ENCODE results near the gene TBCA. TPM values are rescaled to one million over a fixed set of nuclear protein-coding genes. Genes with fewer than 3 reads are reported as not detected.

Gene TBCA
- total and polyA plus RNA-seq, 9 of the 15 experiments (the other 6 are each of a cell fraction or from before 2014, with no cell fraction given) = 164 to 661 (median 334) TPM

GRCh38 chr5:77743181-77743580, 33.0 kb downstream of the TBCA start (continued):
- TF ChIP-seq ZMIZ1 (IDR thresholded peaks at IDR 0.05; ENCODE audit: low read depth in 2 of 2, low read length in 2 of 2) (no peak), ELK3 (CRISPR knock-in tag; IDR thresholded peaks at IDR 0.05) (no peak)

- DNase-seq (ENCODE audit: extremely low read depth in 1 of 4, low spot score in 3 of 4) = no peak
- in situ Hi-C loops (cut with MboI) = no loop called here
- no peak overlapping the region for H3K9ac ChIP-seq (ENCODE audit: insufficient read depth in 1 of 2, low read depth in 2 of 2, low read length in 2 of 2)
- no peaks in the 10 kb centered on the region for H3K9me3 ChIP-seq (replicated peaks; ENCODE audit: control insufficient read depth, insufficient read depth, low read depth, low read length)
- no peak overlapping the region for H3K4me3 ChIP-seq
- peaks cover 94% of the 10 kb centered on the region for H3K79me2 ChIP-seq (ENCODE audit: control insufficient read depth, insufficient read depth, low read length)
- no TSS peak for BruUV-seq (replicated peaks)
- ChIA-PET POLR2A (no interaction called here), CTCF (ENCODE audit: low intra/inter-chr PET ratio) (no interaction called here)
- FAIRE-seq = no peak
- no peaks in the 10 kb centered on the region for H3K9me1 ChIP-seq (ENCODE audit: control insufficient read depth, insufficient read depth, low read length)
- no peak overlapping the region for H3K4me2 ChIP-seq (ENCODE audit: insufficient read depth, low read length)
- H3K27ac ChIP-seq (ENCODE audit: extremely low read depth, low read depth, low read length) = no peak overlapping the region
- no peak overlapping the region for H2AFZ ChIP-seq (ENCODE audit: low read depth, low read length)
- intact Hi-C loops (cut with micrococcal nuclease) = no loop called here
- no peaks in the 10 kb centered on the region for H3K4me1 ChIP-seq (replicated peaks in 1 of 2; ENCODE audit: control insufficient read depth in 2 of 2, insufficient read depth in 2 of 2, low read length in 2 of 2)
- 86% methylated on average over 3 of the region's 3 CpGs for WGBS (ENCODE audit: insufficient coverage, low coverage, missing lambda C conversion rate)
- H3K27me3 ChIP-seq (ENCODE audit: control insufficient read depth in 2 of 2, insufficient read depth in 2 of 2, low read length in 2 of 2) = no peaks in the 10 kb centered on the region
- no peak for ATAC-seq
- H4K20me1 ChIP-seq (replicated peaks; ENCODE audit: control insufficient read depth, insufficient read depth, low read length) = no peaks in the 10 kb centered on the region
- H3K36me3 ChIP-seq (ENCODE audit: control insufficient read depth, insufficient read depth, low read length) = peaks cover 27% of the 10 kb centered on the region
- no peak for TF ChIP-seq TCFL5 (CRISPR knock-in tag; conservative IDR thresholded peaks at IDR 0.05)
- TF ChIP-seq SMAD1 (IDR thresholded peaks at IDR 0.05; ENCODE audit: low read depth, low read length, partially characterized antibody) = no peak
- TF ChIP-seq LCOR (CRISPR knock-in tag; IDR thresholded peaks at IDR 0.05) = no peak
- no peak for TF ChIP-seq BCL6 (CRISPR knock-in tag; IDR thresholded peaks at IDR 0.05)
- no peak for TF ChIP-seq THAP12 (CRISPR knock-in tag; IDR thresholded peaks at IDR 0.05)
- no peak for TF ChIP-seq FOXM1 (IDR thresholded peaks at IDR 0.05; ENCODE audit: low read depth)
- TF ChIP-seq FOXM1 (CRISPR knock-in tag; IDR thresholded peaks at IDR 0.05; ENCODE audit: low read depth) = no peak
Observed at GRCh38 chr5:77741608-77742007, 34.5 kb downstream of the TBCA start.
